Measurements from ENCODE around the gene CALHM1.
"Not testable (repeated sequence)": the region's sequence is repeated elsewhere in the genome, so short reads cannot be mapped to it uniquely, and the experiment has no call there.

Gene CALHM1

GRCh38 chr10:103486635-103487409, 28.1 kb upstream of the CALHM1 start:
- not testable (repeated sequence) for DNase-seq

GRCh38 chr10:103481974-103482531, 23.4 kb upstream of the CALHM1 start:
- DNase-seq: no peak

- DNase-seq: no peak
Measured at GRCh38 chr10:103480521-103480920, 21.8 kb upstream of the CALHM1 start.

- no peak for DNase-seq
Measured at GRCh38 chr10:103479135-103479534, 20.4 kb upstream of the CALHM1 start, which contains the start of gene CALHM3. TSS of gene CALHM3 (minus strand) at chr10:103479240. CDS start at chr10:103479032, 208 bp downstream.

GRCh38 chr10:103478671-103479070, 20.0 kb upstream of the CALHM1 start:
- no peak for DNase-seq

GRCh38 chr10:103476046-103476768, 17.5 kb upstream of the CALHM1 start:
- DNase-seq: no peak

- no peak for DNase-seq
Measured at GRCh38 chr10:103475437-103475836, 16.7 kb upstream of the CALHM1 start.

- DNase-seq: no peak
Measured at GRCh38 chr10:103474077-103474476, 15.4 kb upstream of the CALHM1 start.

- DNase-seq: no peak
Measured at GRCh38 chr10:103473261-103473671, 14.6 kb upstream of the CALHM1 start.

- no peak for DNase-seq
Measured at GRCh38 chr10:103472005-103472404, 13.3 kb upstream of the CALHM1 start.

- peak; percentile 62 for DNase-seq
Measured at GRCh38 chr10:103470761-103471653, 12.3 kb upstream of the CALHM1 start.

GRCh38 chr10:103469201-103469600, 10.5 kb upstream of the CALHM1 start:
- DNase-seq: no peak

GRCh38 chr10:103467406-103467805, 8.7 kb upstream of the CALHM1 start:
- no peak for DNase-seq

- no peak for DNase-seq
Measured at GRCh38 chr10:103466734-103467133, 8.0 kb upstream of the CALHM1 start.

GRCh38 chr10:103465411-103466179, 6.9 kb upstream of the CALHM1 start:
- no peak for DNase-seq

- no peak for DNase-seq
Measured at GRCh38 chr10:103463499-103463898, 4.8 kb upstream of the CALHM1 start.

- no peak for DNase-seq
Measured at GRCh38 chr10:103459615-103460014, 915 bp upstream of the CALHM1 start.

- no peak for DNase-seq
Measured at GRCh38 chr10:103457896-103458583, 660 bp downstream of the CALHM1 start.

- no peak for DNase-seq
Measured at GRCh38 chr10:103457176-103457712, 1.5 kb downstream of the CALHM1 start.

GRCh38 chr10:103456074-103456660, 2.5 kb downstream of the CALHM1 start:
- no peak for DNase-seq

- DNase-seq: no peak
Measured at GRCh38 chr10:103455235-103455634, 3.5 kb downstream of the CALHM1 start.

Measured in T-helper 9 cell (primary cell).